OCI-LY1 (cell line): ENCODE results near the gene METAP1.

Experiments used
- H2AFZ ChIP-seq: fragments of 200-600 bp; sonication (generic), shearing (Covaris generic); 2 replicates; pipeline ENCODE4 v1.6.0; 2014; ENCODE audit warnings: antibody characterized with exemption, mild to moderate bottlenecking, low read length
- H3F3A ChIP-seq: fragments of 200-600 bp; sonication (generic), shearing (Covaris generic); 2 replicates; pipeline ENCODE4 v1.6.0; 2014; ENCODE audit warnings: mild to moderate bottlenecking, antibody characterized with exemption, low read length, moderate library complexity; ENCODE audit not compliant: insufficient read depth
- H3K27ac ChIP-seq: fragments of 200-600 bp; sonication (generic); 2 replicates; pipeline ENCODE4 v1.5.1; 2014; ENCODE audit warnings: low read length, mixed run types, mild to moderate bottlenecking, low read depth; ENCODE audit not compliant: poor library complexity, severe bottlenecking
- H3K27me3 ChIP-seq: fragments of 200-600 bp; sonication (generic); 2 replicates; pipeline ENCODE4 v1.6.0; 2014; ENCODE audit warnings: antibody characterized with exemption, mild to moderate bottlenecking, low read length, moderate library complexity; ENCODE audit not compliant: insufficient read depth
- H3K36me3 ChIP-seq: fragments of 200-600 bp; sonication (generic); 2 replicates; pipeline ENCODE4 v1.6.1; 2014; ENCODE audit warnings: mild to moderate bottlenecking, antibody characterized with exemption, low read length, moderate library complexity, mixed read lengths; ENCODE audit not compliant: insufficient read depth
- H3K4me1 ChIP-seq: fragments of 200-600 bp; sonication (generic); 2 replicates; pipeline ENCODE4 v1.5.1; 2014; ENCODE audit warnings: mild to moderate bottlenecking, low read length, moderate library complexity; ENCODE audit not compliant: insufficient read depth, severe bottlenecking
- H3K4me2 ChIP-seq: fragments of 200-600 bp; sonication (generic), shearing (Covaris generic); 2 replicates; pipeline ENCODE4 v1.6.1; 2014; ENCODE audit warnings: low read length
- H3K4me3 ChIP-seq: fragments of 200-600 bp; sonication (generic); 2 replicates; pipeline ENCODE4 v1.5.1; 2014; ENCODE audit warnings: low read length, low read depth, mild to moderate bottlenecking, mixed read lengths; ENCODE audit not compliant: poor library complexity, severe bottlenecking
- H3K79me2 ChIP-seq: fragments of 200-600 bp; shearing (Covaris generic); 2 replicates; pipeline ENCODE4 v1.6.1; 2016; ENCODE audit warnings: mixed run types, low read length, mixed read lengths; ENCODE audit not compliant: insufficient read depth
- H3K9ac ChIP-seq: fragments of 200-600 bp; sonication (generic), shearing (Covaris generic); 2 replicates; pipeline ENCODE4 v1.6.1; 2014; ENCODE audit warnings: mild to moderate bottlenecking, low read length, mixed read lengths
- H3K9me2 ChIP-seq: fragments of 200-600 bp; sonication (generic), shearing (Covaris generic); 2 replicates; pipeline ENCODE4 v1.6.1; 2014; ENCODE audit warnings: low read depth, mild to moderate bottlenecking, low read length, mixed read lengths
- H3K9me3 ChIP-seq: fragments of 200-600 bp; shearing (Covaris generic); 2 replicates; pipeline ENCODE4 v1.6.1; 2014; ENCODE audit warnings: low read length, mixed read lengths
- H4K20me1 ChIP-seq: fragments of 200-600 bp; sonication (generic), shearing (Covaris generic); 2 replicates; pipeline ENCODE4 v1.6.0; 2016; ENCODE audit warnings: mild to moderate bottlenecking, low read length; ENCODE audit not compliant: insufficient read depth
- EZH2 ChIP-seq: fragments of 200-600 bp; sonication (generic), shearing (Covaris generic); IDR thresholded peaks from 2 replicates; pipeline ENCODE4 v1.8.0; 2017; ENCODE audit warnings: borderline replicate concordance, mixed run types, mild to moderate bottlenecking, antibody characterized with exemption, low read length, moderate library complexity, mixed read lengths
- TF ChIP-seq, protein P1 (sequence below): fragments of 200-600 bp; sonication (generic), shearing (Covaris generic); IDR thresholded peaks from 2 replicates; pipeline ENCODE4 v1.5.1; 2017; ENCODE audit warnings: mild to moderate bottlenecking, antibody characterized with exemption, low read length, moderate library complexity, mixed read lengths

METAP1 gene

DNA sequence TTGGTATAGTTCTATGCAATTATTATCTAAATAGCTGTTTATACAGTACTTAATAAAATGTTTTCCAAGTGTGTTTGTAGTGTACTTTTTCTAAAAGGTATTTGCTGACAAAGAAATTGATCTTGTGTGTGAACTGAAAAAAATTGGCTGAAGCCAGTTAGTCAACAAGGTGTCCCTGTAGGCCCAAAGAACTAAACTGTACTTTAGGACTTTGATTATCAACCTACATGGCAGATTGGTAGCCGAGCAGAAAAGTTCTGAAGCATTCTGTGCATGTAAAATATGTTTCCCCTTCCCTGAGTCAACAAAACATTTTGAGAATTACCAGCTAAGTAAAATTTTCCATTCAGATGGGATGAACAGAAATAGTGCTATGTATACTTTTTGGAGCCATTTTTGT, 72.1 kb downstream of the METAP1 start:
- no peaks in the 10 kb centered on the region for H4K20me1 ChIP-seq
- no peak overlapping the region for H2AFZ ChIP-seq
- no peaks in the 10 kb centered on the region for H3K27me3 ChIP-seq
- no peak overlapping the region for H3K4me2 ChIP-seq
- H3K9ac ChIP-seq = no peak overlapping the region
- H3K4me3 ChIP-seq = no peak overlapping the region
- H3F3A ChIP-seq = no peaks in the 10 kb centered on the region
- H3K79me2 ChIP-seq = no peaks in the 10 kb centered on the region
- H3K9me2 ChIP-seq = no peaks in the 10 kb centered on the region
- H3K4me1 ChIP-seq = no peaks in the 10 kb centered on the region
- H3K36me3 ChIP-seq = peaks cover 53% of the 10 kb centered on the region
- H3K27ac ChIP-seq = no peak overlapping the region
- H3K9me3 ChIP-seq = no peaks in the 10 kb centered on the region
- TF ChIP-seq, protein P1, sequence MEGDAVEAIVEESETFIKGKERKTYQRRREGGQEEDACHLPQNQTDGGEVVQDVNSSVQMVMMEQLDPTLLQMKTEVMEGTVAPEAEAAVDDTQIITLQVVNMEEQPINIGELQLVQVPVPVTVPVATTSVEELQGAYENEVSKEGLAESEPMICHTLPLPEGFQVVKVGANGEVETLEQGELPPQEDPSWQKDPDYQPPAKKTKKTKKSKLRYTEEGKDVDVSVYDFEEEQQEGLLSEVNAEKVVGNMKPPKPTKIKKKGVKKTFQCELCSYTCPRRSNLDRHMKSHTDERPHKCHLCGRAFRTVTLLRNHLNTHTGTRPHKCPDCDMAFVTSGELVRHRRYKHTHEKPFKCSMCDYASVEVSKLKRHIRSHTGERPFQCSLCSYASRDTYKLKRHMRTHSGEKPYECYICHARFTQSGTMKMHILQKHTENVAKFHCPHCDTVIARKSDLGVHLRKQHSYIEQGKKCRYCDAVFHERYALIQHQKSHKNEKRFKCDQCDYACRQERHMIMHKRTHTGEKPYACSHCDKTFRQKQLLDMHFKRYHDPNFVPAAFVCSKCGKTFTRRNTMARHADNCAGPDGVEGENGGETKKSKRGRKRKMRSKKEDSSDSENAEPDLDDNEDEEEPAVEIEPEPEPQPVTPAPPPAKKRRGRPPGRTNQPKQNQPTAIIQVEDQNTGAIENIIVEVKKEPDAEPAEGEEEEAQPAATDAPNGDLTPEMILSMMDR = no peak
- no peak for TF ChIP-seq EZH2

DNA sequence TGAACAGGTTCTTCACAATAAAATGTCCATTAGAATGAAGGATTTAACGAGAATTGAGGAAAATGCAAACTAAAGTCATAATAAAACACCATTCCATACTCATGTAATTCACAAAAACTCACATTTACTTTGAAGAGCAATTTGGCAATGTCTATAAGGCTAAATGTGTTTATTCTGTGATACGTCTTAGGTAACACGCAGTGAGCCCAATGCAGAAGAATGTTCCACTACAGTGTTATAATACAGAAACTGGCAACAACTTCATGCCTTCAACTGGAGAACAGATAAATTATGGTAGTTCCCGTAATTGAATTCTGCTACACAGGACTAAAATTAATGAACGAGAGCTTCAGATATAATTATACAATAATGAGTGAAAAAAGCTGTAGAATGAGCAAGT, 75.6 kb downstream of the METAP1 start:
- no peak overlapping the region for H3K27ac ChIP-seq
- TF ChIP-seq EZH2 = no peak
- TF ChIP-seq, protein P1 = no peak
- no peaks in the 10 kb centered on the region for H3K4me1 ChIP-seq
- no peaks in the 10 kb centered on the region for H3K27me3 ChIP-seq
- H3K36me3 ChIP-seq = peaks cover 69% of the 10 kb centered on the region
- no peaks in the 10 kb centered on the region for H3K9me2 ChIP-seq
- H3K4me2 ChIP-seq = no peak overlapping the region
- no peak overlapping the region for H2AFZ ChIP-seq
- no peaks in the 10 kb centered on the region for H3K9me3 ChIP-seq
- H3K9ac ChIP-seq = no peak overlapping the region
- no peak overlapping the region for H3K4me3 ChIP-seq
- H3F3A ChIP-seq = no peaks in the 10 kb centered on the region
- no peaks in the 10 kb centered on the region for H3K79me2 ChIP-seq
- no peaks in the 10 kb centered on the region for H4K20me1 ChIP-seq

DNA sequence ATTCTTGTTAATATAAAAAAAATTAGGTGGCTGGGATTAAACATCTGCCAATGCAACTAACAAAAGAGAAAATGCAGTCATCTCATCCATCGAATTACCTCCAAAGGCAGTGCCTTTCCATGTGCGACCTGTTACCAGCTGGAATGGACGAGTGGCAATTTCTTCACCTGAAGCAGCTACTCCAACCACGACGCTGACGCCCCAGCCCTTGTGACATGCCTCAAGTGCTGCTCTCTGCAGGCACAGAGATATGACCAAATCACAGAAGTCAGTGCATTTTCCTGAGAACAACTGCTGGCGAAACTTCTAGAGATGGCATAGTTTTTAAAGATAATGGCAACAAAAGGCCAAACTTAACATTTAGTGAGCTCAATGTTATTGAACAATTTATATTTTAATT, 79.3 kb downstream of the METAP1 start:
- H3K9me3 ChIP-seq = no peaks in the 10 kb centered on the region
- no peak overlapping the region for H3K4me3 ChIP-seq
- H4K20me1 ChIP-seq = no peaks in the 10 kb centered on the region
- H3K27ac ChIP-seq = no peak overlapping the region
- H3K9ac ChIP-seq = no peak overlapping the region
- no peak overlapping the region for H2AFZ ChIP-seq
- no peaks in the 10 kb centered on the region for H3K9me2 ChIP-seq
- no peaks in the 10 kb centered on the region for H3K79me2 ChIP-seq
- H3K27me3 ChIP-seq = no peaks in the 10 kb centered on the region
- H3F3A ChIP-seq = no peaks in the 10 kb centered on the region
- no peaks in the 10 kb centered on the region for H3K4me1 ChIP-seq
- H3K4me2 ChIP-seq = no peak overlapping the region
- TF ChIP-seq, protein P1 = no peak
- no peak for TF ChIP-seq EZH2
- H3K36me3 ChIP-seq = peaks cover 90% of the 10 kb centered on the region
